Measurements from ENCODE around the gene STEAP1. TPM values are rescaled to one million over a fixed set of nuclear protein-coding genes. Genes with fewer than 3 reads are reported as not detected.

Gene STEAP1
- total and polyA plus RNA-seq, 9 of the 15 experiments (the other 6 are each of a cell fraction or from before 2014, with no cell fraction given), result 2.7 to 6.8 (median 5.1) TPM

GRCh38 chr7:90181485-90181884 lies 27.2 kb downstream of the STEAP1 start:
- in situ Hi-C loops (cut with MboI) (no loop called here), intact Hi-C loops (cut with micrococcal nuclease) (no loop called here)
- Histone ChIP-seq H2AFZ (ENCODE audit: low read depth, low read length) (no peak overlapping the region), H3K4me2 (ENCODE audit: insufficient read depth, low read length) (no peak overlapping the region), H3K9me3 (replicated peaks; ENCODE audit: control insufficient read depth, insufficient read depth, low read depth, low read length) (no peaks in the 10 kb centered on the region), H3K9ac (ENCODE audit: insufficient read depth in 1 of 2, low read depth in 2 of 2, low read length in 2 of 2) (no peak overlapping the region), H3K36me3 (ENCODE audit: control insufficient read depth, insufficient read depth, low read length) (no peaks in the 10 kb centered on the region), H3K4me1 (replicated peaks in 1 of 2; ENCODE audit: control insufficient read depth in 2 of 2, insufficient read depth in 2 of 2, low read length in 2 of 2) (no peaks in the 10 kb centered on the region), H3K27me3 (ENCODE audit: control insufficient read depth in 2 of 2, insufficient read depth in 2 of 2, low read length in 2 of 2) (no peaks in the 10 kb centered on the region), H3K27ac (ENCODE audit: extremely low read depth, low read depth, low read length) (no peak overlapping the region), H3K4me3 (no peak overlapping the region), H3K9me1 (ENCODE audit: control insufficient read depth, insufficient read depth, low read length) (no peaks in the 10 kb centered on the region), H3K79me2 (ENCODE audit: control insufficient read depth, insufficient read depth, low read length) (no peaks in the 10 kb centered on the region), H4K20me1 (replicated peaks; ENCODE audit: control insufficient read depth, insufficient read depth, low read length) (no peaks in the 10 kb centered on the region)
- ATAC-seq (no peak), FAIRE-seq (no peak), DNase-seq (ENCODE audit: extremely low read depth in 1 of 4, low spot score in 3 of 4) (no peak)
- ChIA-PET CTCF (ENCODE audit: low intra/inter-chr PET ratio) (no interaction called here), POLR2A (no interaction called here)
- no peak for TF ChIP-seq ZNF77 (CRISPR knock-in tag; IDR thresholded peaks at IDR 0.05)
- no peak for TF ChIP-seq POLR3A (IDR thresholded peaks at IDR 0.05; ENCODE audit: borderline replicate concordance, extremely low read depth, insufficient read depth, insufficient read length)
- no peak for TF ChIP-seq HEY1 (CRISPR knock-in tag; IDR thresholded peaks at IDR 0.05; ENCODE audit: borderline replicate concordance)
- TF ChIP-seq ZNF436 (CRISPR knock-in tag; IDR thresholded peaks at IDR 0.05), result no peak
- TF ChIP-seq HDAC1 (IDR thresholded peaks at IDR 0.05), result no peak
- TF ChIP-seq XRCC5 (IDR thresholded peaks at IDR 0.05; ENCODE audit: low read depth, low read length), result no peak
- no peak for TF ChIP-seq FOXM1 (IDR thresholded peaks at IDR 0.05; ENCODE audit: low read depth)
- no peak for TF ChIP-seq FOXM1 (CRISPR knock-in tag; IDR thresholded peaks at IDR 0.05; ENCODE audit: low read depth)
- TF ChIP-seq ZFPM2 (CRISPR knock-in tag; IDR thresholded peaks at IDR 0.05), result no peak
- no peak for TF ChIP-seq TFAP4 (CRISPR knock-in tag; IDR thresholded peaks at IDR 0.05; ENCODE audit: borderline replicate concordance)
- TF ChIP-seq PCBP2 (IDR thresholded peaks at IDR 0.05; ENCODE audit: low read depth, low read length, poor library complexity, severe bottlenecking), result no peak
- no peak for TF ChIP-seq TCFL5 (CRISPR knock-in tag; conservative IDR thresholded peaks at IDR 0.05)
- TF ChIP-seq ZBTB1 (CRISPR knock-in tag; IDR thresholded peaks at IDR 0.05; ENCODE audit: borderline replicate concordance, low read depth), result no peak
- no peak for TF ChIP-seq E2F4 (CRISPR knock-in tag; IDR thresholded peaks at IDR 0.05; ENCODE audit: low read depth)
- no peak for TF ChIP-seq PHF8 (IDR thresholded peaks at IDR 0.05; ENCODE audit: borderline replicate concordance, low read length)
- TF ChIP-seq ESRRB (CRISPR knock-in tag; IDR thresholded peaks at IDR 0.05; ENCODE audit: borderline replicate concordance), result no peak
- no peak for TF ChIP-seq E2F1 (CRISPR knock-in tag; IDR thresholded peaks at IDR 0.05)
- no TSS peak for BruUV-seq (replicated peaks)
